ENCODE results near the gene TMEM14B.

DNA sequence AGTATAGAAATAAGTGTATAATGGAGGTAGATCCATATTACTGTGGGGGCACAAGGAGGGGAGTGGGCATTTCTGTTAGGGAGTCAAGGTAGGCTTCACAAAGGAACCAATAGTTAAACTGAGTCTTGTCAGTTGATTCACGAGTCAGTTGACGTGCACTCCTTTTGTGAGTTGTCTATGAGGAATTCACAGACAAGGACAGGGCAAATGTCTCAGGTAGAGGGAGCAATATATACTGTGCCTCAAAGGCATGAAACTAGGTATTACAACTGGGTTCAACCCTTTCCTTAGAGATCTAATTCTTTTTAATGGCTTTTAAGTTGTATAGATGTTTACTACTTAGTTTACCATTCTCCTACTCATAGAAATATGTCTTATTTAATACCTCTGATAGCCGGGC lies 13.7 kb upstream of the TMEM14B start:
- TF ChIP-seq, protein P1, sequence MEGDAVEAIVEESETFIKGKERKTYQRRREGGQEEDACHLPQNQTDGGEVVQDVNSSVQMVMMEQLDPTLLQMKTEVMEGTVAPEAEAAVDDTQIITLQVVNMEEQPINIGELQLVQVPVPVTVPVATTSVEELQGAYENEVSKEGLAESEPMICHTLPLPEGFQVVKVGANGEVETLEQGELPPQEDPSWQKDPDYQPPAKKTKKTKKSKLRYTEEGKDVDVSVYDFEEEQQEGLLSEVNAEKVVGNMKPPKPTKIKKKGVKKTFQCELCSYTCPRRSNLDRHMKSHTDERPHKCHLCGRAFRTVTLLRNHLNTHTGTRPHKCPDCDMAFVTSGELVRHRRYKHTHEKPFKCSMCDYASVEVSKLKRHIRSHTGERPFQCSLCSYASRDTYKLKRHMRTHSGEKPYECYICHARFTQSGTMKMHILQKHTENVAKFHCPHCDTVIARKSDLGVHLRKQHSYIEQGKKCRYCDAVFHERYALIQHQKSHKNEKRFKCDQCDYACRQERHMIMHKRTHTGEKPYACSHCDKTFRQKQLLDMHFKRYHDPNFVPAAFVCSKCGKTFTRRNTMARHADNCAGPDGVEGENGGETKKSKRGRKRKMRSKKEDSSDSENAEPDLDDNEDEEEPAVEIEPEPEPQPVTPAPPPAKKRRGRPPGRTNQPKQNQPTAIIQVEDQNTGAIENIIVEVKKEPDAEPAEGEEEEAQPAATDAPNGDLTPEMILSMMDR (IDR thresholded peaks at IDR 0.05; ENCODE audit: low read depth, low read length), result no peak
- TF ChIP-seq POLR2A (IDR thresholded peaks at IDR 0.05; ENCODE audit: extremely low read depth, insufficient read length) (no peak), MYC (IDR thresholded peaks at IDR 0.05; ENCODE audit: low read depth, low read length) (no peak)
- TF ChIP-seq, protein P2, sequence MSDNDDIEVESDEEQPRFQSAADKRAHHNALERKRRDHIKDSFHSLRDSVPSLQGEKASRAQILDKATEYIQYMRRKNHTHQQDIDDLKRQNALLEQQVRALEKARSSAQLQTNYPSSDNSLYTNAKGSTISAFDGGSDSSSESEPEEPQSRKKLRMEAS (IDR thresholded peaks at IDR 0.05; ENCODE audit: low read depth, low read length), result no peak

Measured in NB4 (cell line).